ENCODE measurements around the gene ETS1. TPM values are rescaled to one million over a fixed set of nuclear protein-coding genes. Genes with fewer than 3 reads are reported as not detected.

Gene ETS1
- total RNA-seq, 1 donor from 2014 or later: 14.2 TPM

DNA sequence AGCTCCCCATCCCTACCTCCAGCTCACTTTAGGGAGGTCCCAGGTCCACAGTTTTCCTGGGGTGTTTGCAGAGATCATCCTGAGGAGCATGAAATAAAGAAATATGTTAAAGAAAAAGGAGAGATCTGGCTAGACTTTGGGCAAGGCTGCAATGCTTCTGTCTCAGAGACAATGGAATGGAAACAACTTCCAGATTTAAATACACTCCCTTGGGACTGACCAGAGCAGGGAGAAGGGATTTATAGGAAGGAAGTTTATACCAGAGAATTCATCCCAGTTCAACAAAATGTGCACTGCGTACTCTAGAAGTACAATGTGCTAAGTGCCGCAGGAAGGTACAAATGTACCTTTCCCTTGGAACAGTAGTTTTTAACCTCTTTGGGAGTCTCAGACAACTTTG is 40.4 kb downstream of the ETS1 start:
- DNase-seq (ENCODE audit: low read depth): no peak

DNA sequence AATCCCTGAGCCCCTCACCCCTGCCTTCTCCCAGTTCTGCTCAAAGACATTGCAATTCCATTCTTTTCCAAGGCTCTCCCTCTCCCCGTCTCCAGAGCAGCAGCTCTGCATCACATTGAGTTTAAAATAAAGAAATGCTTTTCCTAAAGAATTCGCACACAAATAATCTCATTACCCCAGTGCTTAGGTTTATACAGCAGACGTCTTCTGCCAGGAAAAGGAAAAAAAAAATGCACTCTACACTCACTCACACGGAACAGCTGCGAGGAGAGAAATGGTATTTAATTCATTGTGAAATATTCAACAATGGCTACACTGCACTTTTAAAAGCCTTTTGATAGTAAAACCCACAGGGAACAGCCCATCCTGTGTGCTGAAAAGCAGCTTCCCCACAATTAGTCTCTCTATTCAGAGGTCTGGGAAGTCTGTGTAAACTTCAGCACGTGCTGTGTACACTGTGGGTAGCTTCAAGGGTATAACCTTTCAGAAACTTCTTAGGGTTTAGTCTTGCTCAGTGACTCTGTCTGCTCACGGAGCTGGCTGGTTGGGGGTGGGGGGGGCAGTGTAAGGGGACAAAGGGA is 42.8 kb downstream of the ETS1 start:
- peak; percentile 58 for DNase-seq (ENCODE audit: low read depth)

DNA sequence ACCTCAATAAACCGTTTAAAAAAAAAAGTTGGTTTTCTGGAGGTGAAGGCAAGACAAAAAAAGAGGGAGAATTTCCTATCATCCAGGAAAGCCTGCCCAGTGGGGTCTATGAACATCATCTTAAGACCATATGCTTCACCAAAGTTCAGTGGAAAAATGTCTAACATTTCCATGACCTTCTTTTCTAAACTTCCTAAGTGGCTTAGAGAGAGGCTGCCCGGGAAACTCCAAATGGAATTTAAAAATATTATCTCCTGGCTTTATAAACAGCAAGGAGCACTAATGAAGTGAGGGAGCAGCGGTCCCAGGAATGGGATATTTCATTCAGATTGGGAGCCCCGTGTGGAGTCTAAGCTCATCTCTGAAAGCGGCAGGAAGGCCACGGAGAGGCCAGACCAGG is 46.9 kb downstream of the ETS1 start:
- no peak for DNase-seq (ENCODE audit: low read depth)

DNA sequence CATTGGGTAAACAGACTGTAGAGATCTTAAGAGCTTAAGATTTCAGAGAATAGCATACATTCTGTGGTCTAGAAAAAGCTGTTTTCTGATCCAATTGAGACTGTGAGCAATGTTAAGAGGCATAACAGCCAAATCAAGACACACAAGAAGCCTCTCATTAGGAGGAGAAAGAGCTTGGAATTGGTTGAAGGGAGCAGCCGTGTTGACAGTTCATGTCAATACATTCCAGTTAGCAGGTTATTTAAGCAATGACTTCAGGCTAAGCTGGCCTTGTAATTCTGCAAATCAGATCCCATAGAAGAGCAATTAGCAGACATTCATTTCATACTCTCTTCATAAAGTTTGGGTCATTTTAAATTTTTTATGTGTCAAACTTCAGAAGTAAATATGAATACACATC is 50.9 kb downstream of the ETS1 start:
- no peak for DNase-seq (ENCODE audit: low read depth)

DNA sequence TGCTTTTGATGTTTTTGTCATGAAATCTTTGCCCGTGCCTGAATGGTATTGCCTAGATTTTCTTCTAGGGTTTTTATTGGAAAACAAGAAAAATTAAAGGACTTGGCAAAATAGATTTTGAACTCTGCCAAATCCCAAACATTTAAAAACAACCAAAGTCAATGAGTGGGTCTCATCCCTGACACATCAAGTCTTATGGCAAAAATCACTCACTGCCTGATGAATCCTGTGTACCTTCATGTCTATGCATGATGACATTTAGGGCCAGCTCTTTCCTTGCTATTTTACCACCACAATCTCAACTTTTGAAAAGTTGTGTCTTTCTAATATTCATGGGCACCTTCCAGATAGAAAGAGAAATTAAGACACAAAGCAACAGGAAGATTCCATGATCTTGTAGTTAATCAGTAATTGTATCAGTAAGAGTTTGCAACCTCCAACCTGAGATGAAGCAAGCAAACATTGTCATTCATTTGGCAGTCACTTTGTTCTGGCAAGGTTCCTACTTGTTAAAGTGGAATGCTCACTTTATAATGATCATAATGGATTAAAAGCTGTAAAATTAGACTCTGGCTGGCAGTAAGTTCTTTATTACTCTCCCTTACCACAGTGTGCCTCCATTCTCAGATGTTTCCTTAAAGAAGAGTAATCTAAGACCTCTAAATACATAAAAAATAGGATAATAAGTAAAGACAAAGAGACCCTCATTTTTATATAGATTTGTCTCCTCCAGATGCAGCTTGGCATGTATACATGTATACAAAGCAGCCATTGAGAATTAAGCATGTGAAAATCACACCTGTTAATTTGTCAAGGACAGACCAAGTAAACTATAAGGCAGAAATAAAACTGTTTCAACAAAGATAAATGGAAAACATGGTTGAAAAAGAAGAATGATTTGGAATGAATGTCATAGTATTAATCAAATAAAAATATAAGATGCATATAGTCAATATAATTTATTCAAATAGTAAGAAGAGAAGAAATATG is 51.6 kb downstream of the ETS1 start:
- no peak for DNase-seq (ENCODE audit: low read depth)

DNA sequence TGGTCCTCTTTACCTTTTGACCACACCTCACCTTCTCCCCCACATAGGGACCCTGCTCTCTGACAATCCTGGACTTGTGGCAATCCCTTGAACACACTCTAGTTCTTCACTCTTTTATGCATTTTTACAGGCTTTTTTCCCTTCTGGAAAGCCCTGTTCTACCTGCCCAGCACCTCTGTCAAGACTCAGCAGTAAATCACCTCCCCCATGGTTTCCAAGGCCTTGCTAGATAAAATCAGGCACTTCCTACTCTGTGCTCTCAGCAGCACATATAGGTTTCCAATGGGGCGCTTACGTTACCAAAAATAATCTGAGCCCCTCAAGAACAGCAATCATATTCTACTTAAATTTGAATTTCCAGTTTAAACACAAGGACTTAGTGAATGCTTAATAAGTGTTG is 53.9 kb downstream of the ETS1 start:
- DNase-seq (ENCODE audit: low read depth): no peak

DNA sequence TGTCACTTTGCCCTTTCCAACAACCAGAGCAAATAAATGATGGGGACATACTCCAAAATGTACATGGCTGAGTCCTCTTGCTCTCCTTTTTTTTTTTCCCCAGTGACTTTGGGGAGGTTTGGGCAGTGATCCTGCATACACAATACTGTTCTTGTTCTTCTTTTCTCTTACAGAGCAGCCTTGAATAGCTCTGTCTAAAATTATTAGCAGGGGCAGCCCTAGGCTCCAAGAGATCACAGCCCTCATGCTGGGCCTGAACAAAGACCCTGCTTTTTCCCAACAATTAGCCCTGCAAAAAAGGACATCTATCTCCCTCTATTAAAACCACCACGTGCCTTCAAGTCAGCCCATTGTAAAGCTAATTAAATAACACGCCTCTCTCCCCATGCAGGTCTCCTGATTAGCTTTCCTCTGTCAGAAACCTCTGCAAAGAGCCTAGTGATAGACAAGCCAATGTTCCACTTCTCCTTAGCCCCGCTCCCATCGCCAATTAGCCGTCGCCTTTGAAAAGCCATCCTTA is 54.7 kb downstream of the ETS1 start:
- no peak for DNase-seq (ENCODE audit: low read depth)

DNA sequence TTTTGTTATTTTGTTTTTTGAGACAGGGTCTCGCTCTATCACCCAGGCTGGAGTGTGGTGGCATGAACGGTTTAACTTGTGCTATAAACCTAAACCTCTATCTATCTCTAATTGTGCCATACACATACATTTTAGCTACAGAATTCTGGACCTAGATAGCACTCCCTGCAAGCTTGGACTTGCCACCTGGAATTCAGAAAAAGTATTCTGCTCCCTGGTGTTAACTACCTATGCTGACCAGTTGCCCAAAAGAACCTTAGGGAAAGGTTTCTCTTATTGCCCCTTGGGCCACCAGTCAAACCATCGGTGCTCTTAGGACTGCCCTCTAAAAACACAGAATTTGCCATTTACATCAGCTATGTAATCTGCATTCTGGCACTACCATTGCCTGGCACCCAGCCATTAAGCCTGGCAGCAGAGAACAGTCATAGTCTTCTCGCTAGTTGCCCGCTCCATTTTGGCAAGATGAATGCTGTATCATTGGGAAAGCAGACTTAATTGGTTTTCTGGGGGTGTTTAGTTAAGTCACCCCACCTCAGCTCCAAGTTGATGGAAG is 55.3 kb downstream of the ETS1 start:
- DNase-seq (ENCODE audit: low read depth): no peak

DNA sequence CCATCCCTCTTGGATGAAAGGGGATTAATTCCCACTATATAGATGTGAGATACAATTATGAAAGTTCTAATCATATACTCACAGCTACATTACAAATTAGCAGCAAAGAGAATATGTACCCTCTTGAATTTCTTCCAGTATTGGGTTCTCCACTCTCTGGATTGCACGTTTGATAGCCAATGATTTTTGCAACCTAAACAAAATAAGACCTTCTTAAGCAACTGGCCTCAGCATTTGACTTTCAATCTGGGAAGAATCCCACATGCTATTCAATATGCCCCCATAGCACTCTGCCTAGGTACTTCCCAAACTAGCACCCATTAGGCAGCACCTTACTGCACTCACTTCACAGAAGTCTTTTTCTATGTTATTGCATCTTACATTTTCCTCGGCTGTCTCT is 55.8 kb downstream of the ETS1 start:
- no peak for DNase-seq (ENCODE audit: low read depth)

DNA sequence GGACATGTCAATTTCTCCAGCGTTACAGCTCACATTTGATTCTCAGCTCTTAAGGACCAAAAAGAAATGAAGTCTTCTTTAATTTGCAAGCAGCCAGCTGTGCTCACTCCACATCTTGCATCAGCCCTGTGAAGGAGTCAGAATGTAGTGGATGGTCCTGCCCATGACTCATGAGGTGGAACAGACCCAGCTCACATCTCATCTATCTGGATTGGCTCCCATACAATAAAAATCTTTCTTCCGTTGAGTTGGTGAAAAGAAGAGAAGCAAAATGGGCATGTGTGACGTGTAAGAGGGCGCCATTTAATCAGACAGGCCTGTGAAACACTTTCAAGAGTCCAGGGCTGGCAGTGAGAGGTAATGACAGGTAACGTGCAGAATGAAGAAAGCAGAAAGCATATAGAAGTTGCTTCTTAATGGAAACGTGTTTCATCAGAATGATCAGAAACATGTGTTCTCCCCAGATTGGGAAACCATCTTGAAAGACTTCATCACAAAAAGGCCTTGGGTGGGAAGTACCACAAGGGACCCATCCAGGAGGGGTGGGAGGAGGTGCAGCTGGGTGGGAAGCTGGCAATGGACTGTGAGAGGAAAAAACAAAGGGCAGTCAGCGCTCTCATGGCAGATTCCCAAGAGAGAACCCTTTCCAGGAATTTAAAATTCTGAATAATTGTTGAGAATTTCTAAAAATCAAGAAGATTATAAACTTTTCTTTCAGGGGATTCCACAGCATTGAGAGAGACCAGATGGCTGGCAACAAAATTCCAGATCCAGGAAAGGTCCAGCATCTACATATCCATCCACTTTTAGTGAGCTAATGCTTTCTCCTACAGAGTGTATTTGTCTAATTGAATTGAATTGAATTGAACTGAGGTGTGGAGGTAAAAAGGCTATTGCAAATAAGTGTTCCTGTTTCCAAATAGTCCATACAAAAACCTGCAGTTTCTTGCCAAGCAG is 57.0 kb downstream of the ETS1 start:
- peak; percentile 71 for DNase-seq (ENCODE audit: low read depth)

DNA sequence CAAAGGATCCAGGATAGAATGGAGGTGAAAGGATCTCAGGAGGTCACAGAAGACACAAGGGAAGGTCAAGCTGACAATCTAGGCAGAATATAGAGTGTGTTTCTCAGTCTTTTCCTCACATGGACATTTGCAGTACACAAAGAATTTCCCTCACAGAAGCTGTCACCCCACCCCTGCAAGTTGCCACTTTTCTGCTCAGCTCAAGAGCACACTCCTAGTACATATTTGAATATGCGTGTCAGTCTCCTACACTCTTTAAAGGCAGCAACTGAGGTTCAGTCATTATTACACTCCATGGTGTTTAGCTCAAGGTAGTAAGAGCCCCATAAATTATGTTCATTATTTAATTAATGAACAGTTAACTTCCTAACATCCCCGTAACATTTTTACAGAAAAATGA is 59.1 kb downstream of the ETS1 start:
- DNase-seq (ENCODE audit: low read depth): no peak

DNA sequence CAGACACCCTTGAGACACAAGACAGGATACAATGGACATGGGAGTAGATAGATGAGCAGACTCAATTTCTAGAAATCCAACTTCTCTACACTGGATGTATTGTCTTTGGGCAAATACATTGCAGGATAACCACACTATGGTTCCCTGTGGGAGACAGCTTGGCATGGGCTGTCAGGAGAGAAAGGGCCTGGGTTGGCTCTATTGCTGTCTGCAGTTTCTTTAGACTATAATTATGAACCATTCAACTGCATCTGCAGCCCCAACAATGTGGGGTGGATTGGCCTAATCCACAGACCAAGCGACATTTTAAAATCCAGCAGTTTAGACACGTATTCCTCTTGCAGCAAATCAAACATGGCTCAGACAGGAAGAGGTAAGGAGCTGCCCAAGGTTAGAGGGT is 60.3 kb downstream of the ETS1 start:
- no peak for DNase-seq (ENCODE audit: low read depth)

DNA sequence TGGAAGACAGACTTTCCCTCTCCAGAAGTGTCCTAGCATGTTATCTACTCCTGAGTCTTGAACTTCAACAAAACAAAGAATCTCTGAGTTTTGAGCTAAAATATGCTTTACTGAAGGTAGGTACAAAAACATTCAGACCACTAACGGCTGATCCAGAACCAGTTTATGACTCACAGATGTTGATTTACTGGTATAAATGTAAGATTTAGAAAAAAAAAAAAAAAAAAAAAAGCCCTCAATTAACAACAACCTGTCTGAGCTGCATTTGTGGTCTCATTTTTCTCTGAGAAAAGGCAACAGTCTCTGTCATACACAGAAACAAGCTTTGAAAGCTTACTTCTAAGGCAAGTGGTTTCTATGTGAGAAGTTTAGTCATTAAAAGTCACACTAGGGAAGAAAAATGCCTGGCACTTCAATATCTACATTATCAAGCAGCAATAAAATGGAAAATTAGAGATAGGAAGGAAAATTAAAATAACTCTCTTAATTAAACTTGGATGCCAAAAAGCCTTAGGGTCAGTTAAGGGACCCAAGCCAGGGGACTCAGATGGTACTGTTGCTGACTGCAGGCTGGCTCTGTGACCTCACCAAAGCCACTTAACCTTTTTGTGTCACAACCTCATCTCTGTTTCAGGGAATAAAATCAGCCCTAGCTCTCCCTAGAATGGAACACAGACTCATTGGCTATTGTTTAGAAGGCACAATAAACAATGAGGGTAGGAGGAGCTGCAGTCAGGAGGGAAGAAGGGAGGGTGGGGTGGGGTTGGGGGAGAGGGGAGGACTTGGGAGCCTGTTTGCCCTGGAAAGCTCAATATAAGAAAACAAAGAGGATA is 61.7 kb downstream of the ETS1 start:
- no peak for DNase-seq (ENCODE audit: low read depth)

DNA sequence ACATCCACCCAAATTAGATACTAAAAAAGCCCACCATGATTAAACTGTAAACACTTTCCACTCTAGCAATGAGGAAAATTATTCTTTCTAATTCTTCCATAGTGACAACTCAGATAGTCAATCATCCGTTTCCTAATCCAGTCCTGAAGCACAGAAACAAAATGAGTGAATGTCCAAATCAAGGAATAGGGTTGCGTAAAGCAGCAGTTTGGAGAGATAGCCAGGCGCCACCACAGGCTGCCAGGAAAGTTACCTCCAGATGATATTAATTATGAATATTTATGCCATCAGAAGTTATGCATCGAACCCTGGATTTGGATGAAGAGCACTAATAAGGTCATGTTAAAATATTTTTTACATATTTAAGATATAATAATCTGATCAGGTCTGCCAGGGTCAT is 63.2 kb downstream of the ETS1 start:
- DNase-seq (ENCODE audit: low read depth): no peak

DNA sequence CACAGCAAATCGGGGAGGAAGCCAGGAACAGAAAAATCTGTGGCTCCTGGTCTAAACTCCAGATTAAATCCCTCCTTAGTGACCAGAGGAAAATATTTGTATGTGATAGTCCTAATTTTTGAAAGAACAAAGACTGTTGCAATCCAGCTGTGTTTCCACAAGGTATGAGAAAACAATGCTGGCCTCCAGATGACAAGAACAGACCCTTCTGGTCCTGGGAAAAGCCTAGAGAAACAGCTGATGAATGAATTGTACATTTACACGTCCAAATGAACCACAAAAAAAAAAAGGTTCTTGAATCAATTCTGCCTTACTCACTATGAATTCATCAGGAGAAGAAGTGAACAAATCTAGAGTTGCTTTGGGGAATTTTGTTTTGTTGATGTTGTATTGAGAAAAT is 63.7 kb downstream of the ETS1 start:
- DNase-seq (ENCODE audit: low read depth): peak; percentile 47

DNA sequence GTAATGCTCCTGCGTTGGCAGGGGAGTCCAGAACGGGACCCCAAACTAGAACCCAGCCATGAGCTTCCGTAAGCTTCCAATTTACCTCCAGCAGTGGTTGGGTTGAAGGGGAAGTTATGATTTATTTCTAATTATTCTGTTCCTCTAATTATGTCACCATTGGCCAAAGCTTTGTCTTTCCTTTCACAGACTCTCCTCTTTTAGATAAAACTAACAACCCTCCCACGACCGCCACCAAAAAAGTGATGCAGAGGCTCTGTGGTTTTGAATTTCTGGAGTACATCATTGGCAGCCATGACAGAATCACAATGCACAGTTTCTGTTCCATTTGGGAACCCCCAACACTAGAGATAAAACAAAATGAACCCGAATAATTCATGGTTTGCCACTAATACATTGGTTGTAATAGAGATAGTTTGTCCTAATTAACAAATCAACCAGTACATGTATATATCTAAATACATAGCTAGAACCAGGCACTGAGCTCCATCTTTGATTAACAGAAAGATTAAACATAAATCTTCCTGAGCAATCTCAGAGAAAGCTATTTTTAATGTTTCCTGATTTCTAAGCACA is 64.3 kb downstream of the ETS1 start:
- DNase-seq (ENCODE audit: low read depth): no peak

DNA sequence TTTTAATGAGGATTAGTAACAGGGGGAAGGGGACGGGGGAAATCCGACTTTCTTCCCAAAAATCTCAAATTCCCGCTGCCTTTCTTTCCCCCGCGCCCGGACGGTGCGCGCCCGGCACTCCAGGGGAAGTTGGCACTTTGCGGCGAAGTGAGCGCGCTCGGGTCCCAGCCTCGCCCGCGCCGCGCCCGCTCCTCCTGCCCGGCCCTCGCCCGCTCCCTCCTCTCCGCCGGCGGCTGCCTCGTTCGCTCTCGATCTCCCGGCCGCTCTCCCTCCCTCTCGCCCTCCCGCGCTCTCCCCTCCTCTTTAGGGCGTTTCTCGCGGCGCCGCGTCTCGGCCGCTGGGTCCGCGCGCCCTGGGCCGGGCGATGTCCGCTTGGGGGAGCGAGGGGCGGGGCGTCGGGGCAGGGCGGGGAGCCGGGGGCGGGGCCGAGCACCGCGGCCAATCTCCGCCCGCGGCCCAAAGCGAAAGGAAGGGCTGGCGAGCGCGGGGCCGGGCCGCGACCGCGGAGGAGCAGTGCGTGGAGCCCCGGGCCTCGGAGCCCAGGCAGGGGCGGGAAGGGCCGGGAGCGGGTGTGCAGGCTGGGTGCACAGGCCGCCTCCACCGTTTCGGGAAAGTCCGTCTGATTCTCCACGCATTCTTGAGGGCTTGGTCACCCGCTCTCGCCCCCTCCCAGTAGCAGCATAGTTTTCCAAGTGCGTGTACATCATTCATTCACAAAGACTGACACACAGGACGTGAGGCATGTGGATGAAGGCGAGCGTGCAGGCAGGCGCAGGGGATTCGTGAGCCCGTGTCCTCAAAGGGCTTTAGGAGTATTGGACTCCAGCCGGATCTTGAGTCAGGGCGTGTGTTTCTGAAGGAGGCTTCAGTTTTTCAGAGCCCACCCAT is 65.1 kb downstream of the ETS1 start:
- DNase-seq (ENCODE audit: low read depth): peak; percentile 97

DNA sequence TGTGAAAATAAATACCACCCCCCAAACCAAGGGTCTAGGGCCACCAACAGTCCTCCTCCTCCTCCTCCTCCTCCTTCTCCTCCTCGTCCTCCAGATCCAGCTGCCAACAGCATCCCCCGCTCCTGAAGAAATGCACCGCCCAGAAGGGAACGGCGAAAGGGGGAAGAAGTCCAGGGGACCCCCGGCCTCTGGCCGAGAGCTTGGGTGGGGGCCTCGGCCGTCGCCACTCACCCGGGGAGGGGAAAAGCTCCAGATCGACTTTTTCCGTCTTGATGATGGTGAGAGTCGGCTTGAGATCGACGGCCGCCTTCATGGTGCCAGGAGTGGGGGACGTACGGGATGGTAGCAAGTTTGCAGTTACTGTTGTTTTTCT is 65.7 kb downstream of the ETS1 start:
- peak; percentile 33 for DNase-seq (ENCODE audit: low read depth)
